ENCODE data around the gene FOXO6. TPM values are rescaled to one million over a fixed set of nuclear protein-coding genes. Genes with fewer than 3 reads are reported as not detected.

The FOXO6 gene
- total and polyA plus RNA-seq, 2 of the 13 experiments (the other 11 are each of a cell fraction or from before 2014, with no cell fraction given), result 0.13 TPM; not detected in 1

DNA sequence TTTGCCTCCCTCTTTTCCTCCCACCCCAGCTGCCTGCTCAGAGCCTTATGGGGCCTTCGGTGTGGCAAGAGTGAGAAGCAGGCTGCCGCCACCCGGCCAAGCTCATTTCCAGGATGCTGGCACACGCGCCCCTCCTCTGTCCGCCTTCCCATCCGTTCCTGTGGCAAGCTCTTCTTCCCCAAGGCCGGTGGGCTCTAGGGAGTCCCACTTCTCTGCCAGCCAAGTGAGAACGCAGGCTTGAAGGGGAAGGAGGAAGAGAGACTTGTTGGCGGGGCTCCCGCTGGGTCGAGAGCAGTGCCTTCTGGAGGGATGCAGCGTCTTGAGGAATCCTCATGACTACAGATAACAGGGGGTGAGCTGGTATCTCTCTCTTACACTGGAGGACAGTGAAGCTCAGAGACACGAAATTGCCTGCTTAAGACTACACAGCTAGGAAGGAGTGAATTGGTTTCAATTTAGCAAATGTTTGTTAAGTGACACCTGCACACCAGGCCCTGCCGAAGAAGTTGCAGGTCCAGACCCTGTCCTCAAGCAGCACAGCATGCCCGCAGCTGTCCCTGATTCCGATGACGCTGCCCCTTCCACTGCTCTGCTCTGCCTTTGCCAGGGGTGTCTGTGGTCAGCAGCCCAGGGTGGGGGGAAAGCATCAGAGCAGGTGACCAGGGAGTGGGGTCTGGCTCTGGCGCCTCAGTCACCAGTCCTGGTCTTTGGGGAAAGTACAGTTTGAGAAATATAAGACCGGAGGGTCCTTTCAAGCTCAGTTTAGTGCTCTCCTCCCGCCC is 40.1 kb upstream of the FOXO6 start:
- H3K27ac ChIP-seq (ENCODE audit: extremely low read length, insufficient read depth, low read length), result no peak overlapping the region
- peaks cover 0 to 4% of the 10 kb centered on the region in 2 experiments; a peak in 2 of 5 replicates for H3K27me3 ChIP-seq (ENCODE audit: control insufficient read depth in 1 of 2, insufficient read depth in 2 of 2, low read length in 2 of 2)
- H3K9me3 ChIP-seq (ENCODE audit: low read length), result no peaks in the 10 kb centered on the region
- H2AFZ ChIP-seq (ENCODE audit: low read length), result no peak overlapping the region
- no peak overlapping the region for H3K9ac ChIP-seq (ENCODE audit: insufficient read depth, low read depth, low read length)
- in situ Hi-C loops (cut with HindIII; ENCODE audit: extremely low pct_ligation_motif_present, low pct_unique_long_range_greater_than_20kb), result loop anchor here (5.0 kb wide), 1 partner anchor 111 kb away; no protein-coding TSS in a partner anchor
- FAIRE-seq (no peak), DNase-seq (ENCODE audit: low spot score) (no peak), ATAC-seq (no peak)
- no peaks in the 10 kb centered on the region for H4K20me1 ChIP-seq (ENCODE audit: insufficient read depth, low read length)
- CTCF ChIA-PET (ENCODE audit: low intra/inter-chr PET ratio, low total read pairs), result interaction anchor here (2.1 kb wide), 1 partner anchor 102 kb away, joined by 6 read pairs; no protein-coding TSS in a partner anchor
- no peak overlapping the region for H3K4me2 ChIP-seq (ENCODE audit: low read depth, low read length)
- POLR2A ChIA-PET, result no interaction called here
- H3K4me3 ChIP-seq (replicated peaks in 1 of 3; ENCODE audit: insufficient read depth in 1 of 3, low read depth in 2 of 3, low read length in 3 of 3), result no peak overlapping the region
- no peaks in the 10 kb centered on the region for H3K4me1 ChIP-seq (ENCODE audit: insufficient read depth, low read length)
- BruUV-seq (replicated peaks), result no TSS peak
- 59% methylated on average over 20 of the region's 21 CpGs for WGBS (ENCODE audit: low lambda C conversion rate)
- no peaks in the 10 kb centered on the region for H3K79me2 ChIP-seq (ENCODE audit: insufficient read depth, low read length)
- no peaks in the 10 kb centered on the region for H3K36me3 ChIP-seq (replicated peaks in 1 of 2; ENCODE audit: control insufficient read depth in 1 of 2, insufficient read depth in 2 of 2, low read length in 2 of 2)
- intact Hi-C loops (cut with micrococcal nuclease; ENCODE audit: unreplicated experiment), result no loop called here
- TF ChIP-seq SSRP1 (CRISPR knock-in tag; IDR thresholded peaks at IDR 0.05) (no peak), PRMT3 (CRISPR knock-in tag; IDR thresholded peaks at IDR 0.05; ENCODE audit: borderline replicate concordance, low read depth) (no peak), TBX3 (IDR thresholded peaks at IDR 0.05; ENCODE audit: borderline replicate concordance) (no peak), FOXO1 (CRISPR knock-in tag; IDR thresholded peaks at IDR 0.05) (no peak), CBX1 (IDR thresholded peaks at IDR 0.05; ENCODE audit: low read depth) (no peak), KDM3A (CRISPR knock-in tag; IDR thresholded peaks at IDR 0.05; ENCODE audit: low read depth) (no peak), ZNF747 (CRISPR knock-in tag; IDR thresholded peaks at IDR 0.05; ENCODE audit: borderline replicate concordance) (no peak), ZNF781 (CRISPR knock-in tag; IDR thresholded peaks at IDR 0.05; ENCODE audit: borderline replicate concordance, not compliant biosample characterization) (no peak)
- TF ChIP-seq, protein P1, sequence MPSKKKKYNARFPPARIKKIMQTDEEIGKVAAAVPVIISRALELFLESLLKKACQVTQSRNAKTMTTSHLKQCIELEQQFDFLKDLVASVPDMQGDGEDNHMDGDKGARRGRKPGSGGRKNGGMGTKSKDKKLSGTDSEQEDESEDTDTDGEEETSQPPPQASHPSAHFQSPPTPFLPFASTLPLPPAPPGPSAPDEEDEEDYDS (CRISPR knock-in tag; IDR thresholded peaks at IDR 0.05), result no peak
- TF ChIP-seq, protein P2, sequence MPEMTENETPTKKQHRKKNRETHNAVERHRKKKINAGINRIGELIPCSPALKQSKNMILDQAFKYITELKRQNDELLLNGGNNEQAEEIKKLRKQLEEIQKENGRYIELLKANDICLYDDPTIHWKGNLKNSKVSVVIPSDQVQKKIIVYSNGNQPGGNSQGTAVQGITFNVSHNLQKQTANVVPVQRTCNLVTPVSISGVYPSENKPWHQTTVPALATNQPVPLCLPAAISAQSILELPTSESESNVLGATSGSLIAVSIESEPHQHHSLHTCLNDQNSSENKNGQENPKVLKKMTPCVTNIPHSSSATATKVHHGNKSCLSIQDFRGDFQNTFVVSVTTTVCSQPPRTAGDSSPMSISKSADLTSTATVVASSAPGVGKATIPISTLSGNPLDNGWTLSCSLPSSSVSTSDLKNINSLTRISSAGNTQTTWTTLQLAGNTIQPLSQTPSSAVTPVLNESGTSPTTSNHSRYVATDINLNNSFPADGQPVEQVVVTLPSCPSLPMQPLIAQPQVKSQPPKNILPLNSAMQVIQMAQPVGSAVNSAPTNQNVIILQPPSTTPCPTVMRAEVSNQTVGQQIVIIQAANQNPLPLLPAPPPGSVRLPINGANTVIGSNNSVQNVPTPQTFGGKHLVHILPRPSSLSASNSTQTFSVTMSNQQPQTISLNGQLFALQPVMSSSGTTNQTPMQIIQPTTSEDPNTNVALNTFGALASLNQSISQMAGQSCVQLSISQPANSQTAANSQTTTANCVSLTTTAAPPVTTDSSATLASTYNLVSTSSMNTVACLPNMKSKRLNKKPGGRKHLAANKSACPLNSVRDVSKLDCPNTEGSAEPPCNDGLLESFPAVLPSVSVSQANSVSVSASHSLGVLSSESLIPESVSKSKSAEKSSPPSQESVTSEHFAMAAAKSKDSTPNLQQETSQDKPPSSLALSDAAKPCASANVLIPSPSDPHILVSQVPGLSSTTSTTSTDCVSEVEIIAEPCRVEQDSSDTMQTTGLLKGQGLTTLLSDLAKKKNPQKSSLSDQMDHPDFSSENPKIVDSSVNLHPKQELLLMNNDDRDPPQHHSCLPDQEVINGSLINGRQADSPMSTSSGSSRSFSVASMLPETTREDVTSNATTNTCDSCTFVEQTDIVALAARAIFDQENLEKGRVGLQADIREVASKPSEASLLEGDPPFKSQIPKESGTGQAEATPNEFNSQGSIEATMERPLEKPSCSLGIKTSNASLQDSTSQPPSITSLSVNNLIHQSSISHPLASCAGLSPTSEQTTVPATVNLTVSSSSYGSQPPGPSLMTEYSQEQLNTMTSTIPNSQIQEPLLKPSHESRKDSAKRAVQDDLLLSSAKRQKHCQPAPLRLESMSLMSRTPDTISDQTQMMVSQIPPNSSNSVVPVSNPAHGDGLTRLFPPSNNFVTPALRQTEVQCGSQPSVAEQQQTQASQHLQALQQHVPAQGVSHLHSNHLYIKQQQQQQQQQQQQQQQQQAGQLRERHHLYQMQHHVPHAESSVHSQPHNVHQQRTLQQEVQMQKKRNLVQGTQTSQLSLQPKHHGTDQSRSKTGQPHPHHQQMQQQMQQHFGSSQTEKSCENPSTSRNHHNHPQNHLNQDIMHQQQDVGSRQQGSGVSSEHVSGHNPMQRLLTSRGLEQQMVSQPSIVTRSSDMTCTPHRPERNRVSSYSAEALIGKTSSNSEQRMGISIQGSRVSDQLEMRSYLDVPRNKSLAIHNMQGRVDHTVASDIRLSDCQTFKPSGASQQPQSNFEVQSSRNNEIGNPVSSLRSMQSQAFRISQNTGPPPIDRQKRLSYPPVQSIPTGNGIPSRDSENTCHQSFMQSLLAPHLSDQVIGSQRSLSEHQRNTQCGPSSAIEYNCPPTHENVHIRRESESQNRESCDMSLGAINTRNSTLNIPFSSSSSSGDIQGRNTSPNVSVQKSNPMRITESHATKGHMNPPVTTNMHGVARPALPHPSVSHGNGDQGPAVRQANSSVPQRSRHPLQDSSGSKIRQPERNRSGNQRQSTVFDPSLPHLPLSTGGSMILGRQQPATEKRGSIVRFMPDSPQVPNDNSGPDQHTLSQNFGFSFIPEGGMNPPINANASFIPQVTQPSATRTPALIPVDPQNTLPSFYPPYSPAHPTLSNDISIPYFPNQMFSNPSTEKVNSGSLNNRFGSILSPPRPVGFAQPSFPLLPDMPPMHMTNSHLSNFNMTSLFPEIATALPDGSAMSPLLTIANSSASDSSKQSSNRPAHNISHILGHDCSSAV (CRISPR knock-in tag; IDR thresholded peaks at IDR 0.05; ENCODE audit: borderline replicate concordance), result no peak

All from HepG2 (cell line).